GM18520 (cell line): ENCODE measurements around the gene BCL7B.
"Not testable (repeated sequence)": the region's sequence is repeated elsewhere in the genome, so short reads cannot be mapped to it uniquely, and the experiment has no call there.

Experiments
- ATAC-seq: cut with Tn5 transposase; IDR thresholded peaks from one replicate; pipeline ENCODE4 v1.9.1; 2021; ENCODE audit not compliant: unreplicated experiment

The BCL7B gene

GRCh38 chr7:73504920-73505319, 52.6 kb downstream of the BCL7B start:
- no peak for ATAC-seq

DNA sequence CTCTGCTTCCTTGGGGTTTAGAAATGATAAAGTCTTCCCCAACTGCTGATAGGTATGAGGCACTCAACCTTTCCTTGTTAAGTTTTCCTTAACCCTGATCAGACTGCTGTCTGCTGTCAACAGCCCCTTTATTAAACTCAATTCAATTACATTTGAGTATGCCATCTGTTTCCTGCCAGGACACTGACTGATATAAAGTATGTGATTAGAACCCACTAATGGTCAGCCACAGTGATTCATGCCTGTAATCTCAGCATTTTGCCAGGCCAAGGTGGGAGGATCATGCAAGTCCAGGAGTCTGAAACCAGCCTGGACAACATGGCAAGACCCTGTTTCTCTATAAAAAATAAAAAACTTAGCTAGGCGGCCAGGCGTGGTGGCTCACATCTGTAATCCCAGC, 53.5 kb downstream of the BCL7B start:
- ATAC-seq = no peak

- ATAC-seq = no peak
These were observed 54.3 kb downstream of the BCL7B start for GRCh38 chr7:73503229-73503628.

- ATAC-seq = no peak
These were observed 60.9 kb downstream of the BCL7B start for GRCh38 chr7:73496626-73497025.

GRCh38 chr7:73495507-73495906, 62.0 kb downstream of the BCL7B start:
- not testable (repeated sequence) for ATAC-seq

- no peak for ATAC-seq
These were observed 67.5 kb downstream of the BCL7B start for GRCh38 chr7:73489976-73490375.

DNA sequence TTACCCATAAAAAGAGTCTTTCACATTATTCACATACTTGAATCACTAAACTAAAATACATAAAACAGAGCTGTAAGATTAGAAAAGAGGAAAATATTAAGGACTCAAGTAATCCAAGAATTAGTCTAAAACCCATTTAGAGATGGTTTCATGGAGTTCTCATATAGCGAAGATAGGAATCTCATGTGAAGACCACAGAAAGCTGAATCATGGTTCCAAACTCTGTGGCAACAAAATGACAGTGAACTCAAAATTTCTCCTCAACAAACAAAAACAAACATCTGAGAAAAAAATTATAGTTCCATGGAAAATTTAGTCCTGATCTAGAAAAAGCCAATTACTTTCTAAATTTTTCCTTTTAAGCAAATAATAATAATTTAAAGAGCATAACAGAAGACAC, 70.0 kb downstream of the BCL7B start:
- no peak for ATAC-seq
